ENCODE results near the gene ZNF606. TPM values are rescaled to one million over a fixed set of nuclear protein-coding genes. Genes with fewer than 3 reads are reported as not detected.
A peak's percentile ranks its signal among the peaks of the same experiment; 100 is the strongest.

ZNF606 gene
- total and polyA plus RNA-seq, 10 of the 15 experiments (the other 5 are each of a cell fraction or from before 2014, with no cell fraction given) = 2.2 to 10.6 (median 7.6) TPM

DNA sequence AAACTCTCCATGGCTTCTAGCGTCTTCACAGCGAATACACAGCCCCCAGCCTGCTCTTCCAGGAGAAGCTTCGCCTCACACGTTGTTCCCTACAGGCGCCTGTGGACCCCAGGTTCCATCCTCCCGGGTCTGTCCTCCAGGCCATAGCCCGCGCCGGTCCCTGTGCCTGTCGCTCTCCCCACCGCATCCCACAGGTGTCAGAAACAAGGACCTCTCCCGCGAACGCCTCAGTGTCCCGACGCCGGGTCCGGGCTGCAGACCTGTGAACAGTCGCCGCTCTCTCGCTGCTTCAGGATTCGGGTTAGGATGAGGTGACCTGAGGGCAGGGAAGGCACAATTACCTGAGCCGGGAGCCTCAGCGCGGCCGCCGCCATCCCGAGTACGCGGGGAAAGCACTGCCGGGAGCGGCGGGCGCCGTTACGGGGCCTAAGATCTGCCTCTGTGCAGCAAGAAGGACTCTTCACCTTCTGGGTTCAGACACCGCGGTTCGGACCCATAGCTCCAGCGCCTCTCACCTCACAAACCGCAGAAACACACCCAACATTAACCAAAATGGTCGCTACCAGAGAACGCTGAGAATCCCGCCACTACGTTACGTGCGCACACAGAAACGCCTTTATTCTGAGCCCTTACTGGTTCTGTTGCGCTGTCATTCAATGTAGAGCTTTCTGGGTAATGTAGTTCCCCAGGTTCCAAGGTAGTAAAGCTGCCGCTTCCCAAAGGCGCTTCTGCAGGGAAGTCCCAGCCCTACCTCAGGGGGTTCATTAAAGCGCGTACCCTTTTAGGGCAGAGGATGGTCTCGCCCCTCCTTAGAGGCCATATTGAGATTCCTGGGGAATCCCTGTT is 67.6 kb downstream of the ZNF606 start, which contains the start of gene ZNF418 (continued):
- TF ChIP-seq, protein P1, sequence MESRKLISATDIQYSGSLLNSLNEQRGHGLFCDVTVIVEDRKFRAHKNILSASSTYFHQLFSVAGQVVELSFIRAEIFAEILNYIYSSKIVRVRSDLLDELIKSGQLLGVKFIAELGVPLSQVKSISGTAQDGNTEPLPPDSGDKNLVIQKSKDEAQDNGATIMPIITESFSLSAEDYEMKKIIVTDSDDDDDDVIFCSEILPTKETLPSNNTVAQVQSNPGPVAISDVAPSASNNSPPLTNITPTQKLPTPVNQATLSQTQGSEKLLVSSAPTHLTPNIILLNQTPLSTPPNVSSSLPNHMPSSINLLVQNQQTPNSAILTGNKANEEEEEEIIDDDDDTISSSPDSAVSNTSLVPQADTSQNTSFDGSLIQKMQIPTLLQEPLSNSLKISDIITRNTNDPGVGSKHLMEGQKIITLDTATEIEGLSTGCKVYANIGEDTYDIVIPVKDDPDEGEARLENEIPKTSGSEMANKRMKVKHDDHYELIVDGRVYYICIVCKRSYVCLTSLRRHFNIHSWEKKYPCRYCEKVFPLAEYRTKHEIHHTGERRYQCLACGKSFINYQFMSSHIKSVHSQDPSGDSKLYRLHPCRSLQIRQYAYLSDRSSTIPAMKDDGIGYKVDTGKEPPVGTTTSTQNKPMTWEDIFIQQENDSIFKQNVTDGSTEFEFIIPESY (IDR thresholded peaks at IDR 0.05) = no peak
- TF ChIP-seq BMI1 (IDR thresholded peaks at IDR 0.05; ENCODE audit: borderline replicate concordance) (no peak), RBBP5 (conservative IDR thresholded peaks at IDR 0.05) (no peak), ZNF274 (IDR thresholded peaks at IDR 0.05; ENCODE audit: insufficient read depth, insufficient read length) (no peak), ESRRA (IDR thresholded peaks at IDR 0.05; ENCODE audit: low read length) (no peak), SPI1 (IDR thresholded peaks at IDR 0.05; ENCODE audit: borderline replicate concordance, insufficient read depth, low read depth, low read length) (no peak), CBX3 (IDR thresholded peaks at IDR 0.05; ENCODE audit: borderline replicate concordance, low read depth) (no peak), HCFC1 (IDR thresholded peaks at IDR 0.05; ENCODE audit: low read length) (peak; percentile 87), ZNF24 (IDR thresholded peaks at IDR 0.05) (no peak), POLR2AphosphoS2 (IDR thresholded peaks at IDR 0.05; ENCODE audit: low read depth, low read length) (no peak), BACH1 (IDR thresholded peaks at IDR 0.05; ENCODE audit: borderline replicate concordance) (no peak), CREM (IDR thresholded peaks at IDR 0.05; ENCODE audit: low read depth) (peak; percentile 54; the same call in 1 of the 2 replicates), NR2F1 (conservative IDR thresholded peaks at IDR 0.05) (no peak), SMARCA5 (IDR thresholded peaks at IDR 0.05) (no peak), SIX5 (IDR thresholded peaks at IDR 0.05; ENCODE audit: low read depth, low read length, severe bottlenecking) (peak; percentile 78), SRF (IDR thresholded peaks at IDR 0.05; ENCODE audit: low read depth in 2 of 2, low read length in 2 of 2) (no peak), NFYA (IDR thresholded peaks at IDR 0.05; ENCODE audit: borderline replicate concordance, low read depth, low read length) (peak; percentile 26; the same call in 1 of the 2 replicates), MTA2 (IDR thresholded peaks at IDR 0.05; ENCODE audit: low read depth) (no peak)
- TF ChIP-seq, protein P2, sequence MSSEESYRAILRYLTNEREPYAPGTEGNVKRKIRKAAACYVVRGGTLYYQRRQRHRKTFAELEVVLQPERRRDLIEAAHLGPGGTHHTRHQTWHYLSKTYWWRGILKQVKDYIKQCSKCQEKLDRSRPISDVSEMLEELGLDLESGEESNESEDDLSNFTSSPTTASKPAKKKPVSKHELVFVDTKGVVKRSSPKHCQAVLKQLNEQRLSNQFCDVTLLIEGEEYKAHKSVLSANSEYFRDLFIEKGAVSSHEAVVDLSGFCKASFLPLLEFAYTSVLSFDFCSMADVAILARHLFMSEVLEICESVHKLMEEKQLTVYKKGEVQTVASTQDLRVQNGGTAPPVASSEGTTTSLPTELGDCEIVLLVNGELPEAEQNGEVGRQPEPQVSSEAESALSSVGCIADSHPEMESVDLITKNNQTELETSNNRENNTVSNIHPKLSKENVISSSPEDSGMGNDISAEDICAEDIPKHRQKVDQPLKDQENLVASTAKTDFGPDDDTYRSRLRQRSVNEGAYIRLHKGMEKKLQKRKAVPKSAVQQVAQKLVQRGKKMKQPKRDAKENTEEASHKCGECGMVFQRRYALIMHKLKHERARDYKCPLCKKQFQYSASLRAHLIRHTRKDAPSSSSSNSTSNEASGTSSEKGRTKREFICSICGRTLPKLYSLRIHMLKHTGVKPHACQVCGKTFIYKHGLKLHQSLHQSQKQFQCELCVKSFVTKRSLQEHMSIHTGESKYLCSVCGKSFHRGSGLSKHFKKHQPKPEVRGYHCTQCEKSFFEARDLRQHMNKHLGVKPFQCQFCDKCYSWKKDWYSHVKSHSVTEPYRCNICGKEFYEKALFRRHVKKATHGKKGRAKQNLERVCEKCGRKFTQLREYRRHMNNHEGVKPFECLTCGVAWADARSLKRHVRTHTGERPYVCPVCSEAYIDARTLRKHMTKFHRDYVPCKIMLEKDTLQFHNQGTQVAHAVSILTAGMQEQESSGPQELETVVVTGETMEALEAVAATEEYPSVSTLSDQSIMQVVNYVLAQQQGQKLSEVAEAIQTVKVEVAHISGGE (CRISPR knock-in tag; IDR thresholded peaks at IDR 0.05) = no peak
- TF ChIP-seq, protein P3, sequence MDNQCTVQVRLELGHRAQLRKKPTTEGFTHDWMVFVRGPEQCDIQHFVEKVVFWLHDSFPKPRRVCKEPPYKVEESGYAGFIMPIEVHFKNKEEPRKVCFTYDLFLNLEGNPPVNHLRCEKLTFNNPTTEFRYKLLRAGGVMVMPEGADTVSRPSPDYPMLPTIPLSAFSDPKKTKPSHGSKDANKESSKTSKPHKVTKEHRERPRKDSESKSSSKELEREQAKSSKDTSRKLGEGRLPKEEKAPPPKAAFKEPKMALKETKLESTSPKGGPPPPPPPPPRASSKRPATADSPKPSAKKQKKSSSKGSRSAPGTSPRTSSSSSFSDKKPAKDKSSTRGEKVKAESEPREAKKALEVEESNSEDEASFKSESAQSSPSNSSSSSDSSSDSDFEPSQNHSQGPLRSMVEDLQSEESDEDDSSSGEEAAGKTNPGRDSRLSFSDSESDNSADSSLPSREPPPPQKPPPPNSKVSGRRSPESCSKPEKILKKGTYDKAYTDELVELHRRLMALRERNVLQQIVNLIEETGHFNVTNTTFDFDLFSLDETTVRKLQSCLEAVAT (IDR thresholded peaks at IDR 0.05) = peak; percentile 57

Measured in GM12878 (cell line).